Activated CD4-positive, CD25-positive, alpha-beta regulatory T cell treated with anti-CD3 and anti-CD28 coated beads, Interleukin-2, amount 50 U/mL, for 24 hours (primary cell): ENCODE results near the gene FMN1.

ENCODE experiments used
- ATAC-seq, 2 donors: fragments of 150-1000 bp; cut with Tn5 transposase; one replicate each; pipeline ENCODE4 v1.10.0; 2021; ENCODE audit warnings: mild to moderate bottlenecking in 1 of 2, moderate library complexity in 1 of 2

The FMN1 gene

DNA sequence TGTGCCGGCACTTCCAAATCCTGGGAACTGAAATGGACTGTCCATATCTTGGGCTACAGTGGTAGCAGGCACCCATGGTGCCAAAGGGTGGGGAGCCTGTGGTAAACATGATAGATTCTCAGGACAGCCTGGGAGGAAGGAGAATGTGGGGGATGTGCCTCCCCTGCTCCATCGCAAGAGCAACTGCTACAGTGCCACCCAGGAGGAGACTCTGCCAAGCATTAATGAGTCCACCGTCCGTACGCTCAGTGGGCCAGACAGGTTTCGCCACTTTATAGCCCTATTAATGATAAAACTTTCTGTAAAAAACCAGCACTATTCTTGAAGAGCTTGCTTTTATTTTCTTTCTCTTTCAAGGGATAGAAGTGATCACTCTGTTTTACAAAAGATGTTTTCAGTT, 75.2 kb downstream of the FMN1 start:
- ATAC-seq: no peak

DNA sequence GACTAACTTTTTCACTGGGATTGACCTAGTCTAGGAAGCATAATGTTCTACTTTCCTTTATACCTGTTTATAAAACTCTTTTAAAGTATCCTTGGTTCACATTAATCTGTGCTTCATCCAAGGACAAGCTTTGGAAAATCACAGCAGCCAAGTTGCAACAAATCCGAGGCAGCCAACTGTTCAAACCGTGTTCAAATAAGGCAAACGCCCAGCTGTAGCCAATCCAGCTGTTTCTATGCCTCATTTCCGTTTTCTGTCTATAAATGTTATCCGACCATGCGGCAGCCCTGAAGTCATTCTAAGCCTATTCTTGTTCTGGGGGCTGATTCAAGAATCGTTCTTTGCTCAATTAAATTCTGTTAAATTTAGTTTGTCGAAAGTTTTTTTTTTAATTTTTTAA, 78.3 kb downstream of the FMN1 start:
- ATAC-seq: no peak

- no peak for ATAC-seq
Observed at GRCh38 chr15:33115191-33115861, 79.2 kb downstream of the FMN1 start.

- no peak for ATAC-seq
Observed at GRCh38 chr15:33114374-33114717, 80.2 kb downstream of the FMN1 start.

DNA sequence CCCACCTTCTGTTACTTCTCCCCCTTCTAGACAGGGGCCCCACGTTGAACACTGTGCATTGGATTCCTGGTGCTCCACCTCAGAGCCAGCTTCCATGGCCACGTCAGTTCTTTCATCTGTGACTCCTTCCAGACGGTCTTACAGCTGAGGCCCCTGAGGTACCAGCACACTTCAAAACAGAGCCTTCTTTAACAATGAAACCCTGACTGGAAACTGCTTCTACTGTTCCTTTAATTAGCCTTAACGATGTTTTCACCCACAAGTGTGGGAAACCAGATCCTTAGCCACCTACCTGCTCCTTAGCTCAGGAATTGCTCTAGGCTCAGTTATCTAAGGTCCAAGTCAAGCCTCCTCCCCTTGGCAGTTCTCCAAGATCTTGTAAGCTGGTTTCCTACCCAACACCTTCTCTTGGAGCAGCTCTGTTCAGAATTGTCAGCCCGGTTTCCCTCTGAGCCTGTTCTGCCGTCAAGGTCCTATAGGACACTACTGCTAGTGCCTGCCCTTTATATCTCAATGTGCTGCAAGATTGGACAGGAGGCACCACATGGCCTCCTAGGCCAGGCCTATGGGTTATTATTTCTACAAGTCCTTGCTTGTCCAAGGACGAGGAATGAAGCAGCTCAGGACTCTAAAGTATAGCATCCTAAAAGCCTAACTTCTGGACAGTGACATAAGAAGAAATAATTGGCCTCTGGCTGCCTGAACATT, 80.7 kb downstream of the FMN1 start:
- no peak for ATAC-seq

DNA sequence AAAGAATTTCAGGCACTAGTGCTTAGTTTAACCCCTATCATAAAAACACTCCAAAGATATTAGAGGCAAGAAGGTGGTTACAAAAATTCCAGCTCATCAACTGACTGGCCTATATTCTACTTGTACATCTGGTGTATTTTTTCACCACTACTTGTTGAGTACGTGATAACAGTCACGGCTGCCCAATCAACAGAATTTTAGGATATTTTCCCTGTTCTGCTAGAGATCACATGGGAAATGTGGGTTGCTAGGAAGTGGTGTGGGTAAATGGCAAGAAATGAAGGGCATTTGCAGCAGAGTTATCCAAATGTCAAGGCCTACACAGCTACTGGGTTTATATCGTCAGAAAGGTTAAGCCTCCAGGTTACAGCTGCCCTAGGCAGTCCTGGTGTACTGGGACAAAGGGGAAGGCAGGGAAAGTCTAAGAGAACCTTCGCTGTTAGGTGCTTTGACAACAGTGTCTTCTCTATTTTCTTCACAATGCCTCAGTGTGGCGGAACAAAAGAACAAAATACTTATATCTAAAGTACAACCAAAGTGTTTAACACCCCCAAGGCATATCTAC, 81.9 kb downstream of the FMN1 start:
- ATAC-seq: no peak

- no peak for ATAC-seq
Observed at GRCh38 chr15:33111041-33111451, 83.5 kb downstream of the FMN1 start.

- ATAC-seq: no peak
Observed at GRCh38 chr15:33109345-33109744, 85.2 kb downstream of the FMN1 start.

- no peak for ATAC-seq
Observed at GRCh38 chr15:33108518-33108917, 86.0 kb downstream of the FMN1 start.

DNA sequence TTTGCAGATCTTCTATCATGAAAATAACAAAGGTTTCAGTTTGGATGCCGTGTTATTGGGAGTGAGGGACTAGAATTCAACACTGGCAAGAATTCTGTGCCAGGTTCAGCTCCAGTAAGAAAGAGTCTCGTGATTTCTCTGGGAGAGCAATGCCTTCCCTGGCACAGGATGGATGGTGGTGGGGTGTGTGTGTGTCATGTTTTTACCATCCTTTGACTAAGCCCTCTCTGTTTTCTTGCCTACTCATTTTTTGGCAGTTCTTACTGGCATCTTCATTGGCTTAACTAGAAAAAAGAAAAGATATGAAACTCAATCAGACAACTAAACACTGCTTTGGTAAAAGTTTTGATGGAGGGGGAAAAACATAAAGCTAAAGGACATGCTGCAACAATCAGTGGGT, 86.6 kb downstream of the FMN1 start:
- no peak for ATAC-seq

DNA sequence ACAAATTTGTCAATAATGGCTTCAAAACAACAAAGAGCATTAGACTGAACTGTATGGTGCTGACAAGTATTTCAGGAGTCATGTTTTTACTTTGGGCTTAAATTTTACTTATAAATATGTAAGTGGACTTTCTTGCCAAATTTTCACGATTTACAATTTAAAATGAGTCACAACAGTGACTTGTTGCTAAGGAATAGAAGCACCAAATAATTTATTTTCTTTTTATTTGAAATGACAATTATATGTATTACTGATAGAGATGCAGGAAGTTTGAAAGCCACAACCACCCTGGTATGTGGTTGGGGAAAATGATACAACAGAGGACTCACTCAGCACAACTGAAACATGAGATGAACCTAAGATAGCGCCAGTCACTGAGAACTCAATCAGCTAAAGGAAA, 90.3 kb downstream of the FMN1 start:
- peak; percentile 76 to 81 for ATAC-seq

- no peak for ATAC-seq
Observed at GRCh38 chr15:33101036-33101435, 93.5 kb downstream of the FMN1 start.

DNA sequence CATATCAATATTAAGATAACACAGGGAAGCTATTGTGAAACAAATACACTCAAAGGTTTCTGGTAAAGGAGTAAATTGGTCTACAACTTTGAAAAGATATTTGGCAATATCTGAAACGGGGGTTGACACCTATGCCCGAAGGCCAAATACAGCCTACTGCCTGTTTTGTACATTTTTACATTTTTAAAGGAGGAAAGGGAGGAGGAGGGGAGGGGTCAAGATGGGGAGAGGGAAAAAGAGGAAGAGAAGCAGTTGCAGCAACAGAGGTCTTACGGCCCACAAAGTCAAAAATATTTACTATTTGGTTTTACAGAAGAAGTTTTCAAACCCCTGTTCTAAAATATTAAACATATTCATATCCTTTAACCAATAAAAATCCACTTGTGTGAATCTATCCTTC, 94.2 kb downstream of the FMN1 start:
- no peak for ATAC-seq

- ATAC-seq: no peak
Observed at GRCh38 chr15:33099739-33100138, 94.8 kb downstream of the FMN1 start.

GRCh38 chr15:33099213-33099612, 95.3 kb downstream of the FMN1 start:
- ATAC-seq: no peak

DNA sequence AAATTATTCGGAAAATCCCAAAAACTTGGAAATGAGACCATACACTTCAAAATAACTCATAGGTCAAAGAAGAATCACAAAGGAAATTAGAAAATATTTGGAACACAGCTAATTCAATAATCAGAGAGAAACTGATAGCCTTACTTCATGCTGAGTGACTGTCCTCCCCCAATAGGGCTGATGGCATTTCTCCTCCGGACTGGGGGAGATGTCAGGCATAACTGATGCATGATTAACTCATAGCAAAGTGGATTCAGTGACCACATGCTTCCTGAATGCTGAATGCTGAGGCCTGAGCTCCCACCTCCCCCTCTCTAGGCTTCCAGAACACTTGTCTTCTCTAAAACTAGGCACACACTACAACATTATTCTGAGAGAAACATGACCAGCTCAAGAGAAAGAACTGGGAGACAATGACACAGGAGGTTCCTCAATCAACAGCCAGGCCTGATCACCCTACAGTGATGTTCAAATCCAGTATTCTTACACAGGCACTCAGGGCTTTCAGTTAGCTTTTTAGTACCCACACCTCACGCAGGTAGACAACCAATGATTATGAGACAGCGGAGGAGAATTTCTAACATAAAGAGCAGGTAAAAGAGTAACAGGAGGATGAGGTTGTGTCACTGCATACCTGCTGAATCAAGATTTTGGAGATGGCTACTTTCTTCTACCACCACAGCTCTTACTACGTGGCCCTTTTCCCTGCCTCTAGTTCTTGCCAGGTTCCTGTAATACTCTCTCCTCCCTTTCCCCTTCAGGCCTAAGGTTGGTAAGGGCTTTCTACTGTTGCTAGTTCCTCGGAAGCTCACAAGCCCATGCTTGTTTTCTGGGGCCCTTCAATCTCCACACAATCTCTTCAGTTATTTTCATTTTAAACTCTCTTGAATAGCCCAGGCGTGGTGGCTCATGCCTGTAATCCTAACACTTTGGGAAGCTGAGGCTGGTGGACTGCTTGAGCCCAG, 96.1 kb downstream of the FMN1 start:
- ATAC-seq: no peak

DNA sequence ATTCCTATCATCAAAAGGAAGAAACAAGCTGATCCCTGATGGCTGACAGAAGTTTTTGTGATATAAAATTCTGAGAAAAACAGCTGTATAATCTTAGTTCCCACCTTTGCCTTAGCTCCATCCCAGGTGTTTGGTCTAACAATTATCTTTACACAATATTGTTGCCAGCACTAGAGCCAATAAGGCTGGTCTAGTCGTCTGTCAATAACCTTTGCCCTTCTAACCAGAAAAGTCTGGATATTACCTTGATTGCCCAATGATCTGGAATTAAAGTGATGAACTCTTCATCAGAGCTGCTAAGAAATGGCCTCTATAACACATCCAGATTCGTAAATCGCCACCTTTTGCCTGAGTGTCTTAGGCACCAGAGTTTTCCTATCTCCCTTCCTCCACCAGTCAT, 98.4 kb downstream of the FMN1 start:
- no peak for ATAC-seq

- no peak for ATAC-seq
Observed at GRCh38 chr15:33095641-33096040, 98.9 kb downstream of the FMN1 start.

- no peak for ATAC-seq
Observed at GRCh38 chr15:33094336-33094735, 100.2 kb downstream of the FMN1 start.

- ATAC-seq: no peak
Observed at GRCh38 chr15:33093222-33093621, 101.3 kb downstream of the FMN1 start.

GRCh38 chr15:33091983-33092693, 102.4 kb downstream of the FMN1 start:
- no peak for ATAC-seq
